Rectal smooth muscle tissue (tissue), 1 donor: Measurements from ENCODE around the gene RGPD6.
"Not testable (repeated sequence)": the region's sequence is repeated elsewhere in the genome, so short reads cannot be mapped to it uniquely, and the experiment has no call there.

Experiments used
- H3K27ac ChIP-seq: one replicate; pipeline ENCODE4 v1.7.0; 2013; ENCODE audit warnings: low read depth, low read length, inconsistent platforms
- H3K27me3 ChIP-seq: one replicate; pipeline ENCODE4 v1.7.0; 2013; ENCODE audit warnings: low read length; ENCODE audit not compliant: control insufficient read depth, insufficient read depth
- H3K36me3 ChIP-seq: one replicate; pipeline ENCODE4 v1.7.0; 2013; ENCODE audit warnings: low read length; ENCODE audit not compliant: control insufficient read depth, insufficient read depth
- H3K4me1 ChIP-seq: one replicate; pipeline ENCODE4 v1.7.0; 2013; ENCODE audit warnings: low read length; ENCODE audit not compliant: control insufficient read depth, insufficient read depth
- H3K4me3 ChIP-seq: one replicate; pipeline ENCODE4 v1.7.0; 2013; ENCODE audit warnings: low read length
- H3K9ac ChIP-seq: one replicate; pipeline ENCODE4 v1.7.0; 2013; ENCODE audit warnings: low read length

Gene RGPD6

DNA sequence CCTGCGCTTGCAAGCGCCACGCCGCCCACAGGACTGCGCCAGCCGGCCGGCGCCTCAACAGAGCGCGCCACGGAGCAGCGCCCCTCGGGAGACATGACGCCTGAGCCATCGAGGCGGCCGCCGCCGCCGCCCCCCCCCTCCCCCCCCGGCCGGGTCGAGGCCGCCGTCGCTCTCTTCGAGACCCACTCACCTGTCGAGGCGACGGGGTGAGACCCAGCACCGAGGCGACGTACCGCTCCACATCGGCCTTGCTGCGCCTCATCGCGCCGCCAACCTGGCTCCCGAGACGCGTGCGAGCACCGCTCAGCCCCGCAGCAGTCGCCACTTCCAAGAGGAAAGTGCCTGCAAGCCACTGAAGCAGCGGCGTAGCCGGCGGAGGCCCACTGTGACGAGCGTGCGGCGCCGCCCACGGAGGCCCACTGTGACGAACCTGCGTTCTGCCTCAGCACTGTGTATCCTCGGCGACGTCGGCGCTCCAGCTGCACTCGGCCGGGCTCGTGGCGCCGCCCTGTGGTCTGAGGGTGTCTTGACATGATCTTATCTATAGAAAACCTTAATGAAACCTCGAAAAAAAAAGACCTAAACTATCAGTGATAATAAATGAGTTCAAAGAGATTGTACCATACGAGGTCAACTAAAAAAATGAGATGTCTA lies at the start of gene RGPD6:
Gene RGPD6 (minus strand): TSS at position 460 of the 654 bp plus-strand sequence. CDS start 198 bp downstream, at position 262.
- not testable (repeated sequence) for H3K9ac ChIP-seq, H3K27me3 ChIP-seq, H3K36me3 ChIP-seq, H3K4me1 ChIP-seq, H3K27ac ChIP-seq, H3K4me3 ChIP-seq

DNA sequence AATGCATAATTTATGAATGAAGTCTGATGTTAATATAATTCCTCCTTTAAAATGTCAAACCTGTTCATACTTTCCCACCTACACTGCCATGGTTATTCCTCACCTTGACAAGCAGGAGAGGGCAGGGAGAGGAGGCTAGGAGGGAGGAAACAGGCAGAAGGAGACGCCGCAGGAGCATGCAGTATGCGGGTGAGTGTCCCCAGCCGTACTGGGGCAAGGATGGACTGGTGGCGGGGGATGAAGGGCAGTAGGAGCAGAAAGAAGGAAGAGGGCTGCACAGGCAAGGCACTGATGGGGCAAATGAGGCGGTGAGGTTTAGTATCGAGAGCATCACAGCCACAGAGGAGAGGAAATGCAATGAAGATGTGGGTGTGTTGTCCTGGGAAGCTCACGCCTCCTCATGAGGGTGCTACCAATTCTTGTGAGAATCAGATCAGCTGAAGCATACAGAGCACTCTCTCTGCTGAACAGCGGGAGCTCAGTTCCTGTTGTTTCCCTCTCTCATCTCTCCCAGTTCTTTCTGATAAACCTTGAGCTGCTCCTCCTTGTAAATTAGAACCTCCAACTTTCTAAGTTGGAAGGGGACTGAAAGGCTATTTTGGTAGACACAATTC lies 42.4 kb upstream of the RGPD6 start:
- H3K4me1 ChIP-seq, H3K9ac ChIP-seq, H3K36me3 ChIP-seq, H3K4me3 ChIP-seq, H3K27ac ChIP-seq, H3K27me3 ChIP-seq: not testable (repeated sequence)

DNA sequence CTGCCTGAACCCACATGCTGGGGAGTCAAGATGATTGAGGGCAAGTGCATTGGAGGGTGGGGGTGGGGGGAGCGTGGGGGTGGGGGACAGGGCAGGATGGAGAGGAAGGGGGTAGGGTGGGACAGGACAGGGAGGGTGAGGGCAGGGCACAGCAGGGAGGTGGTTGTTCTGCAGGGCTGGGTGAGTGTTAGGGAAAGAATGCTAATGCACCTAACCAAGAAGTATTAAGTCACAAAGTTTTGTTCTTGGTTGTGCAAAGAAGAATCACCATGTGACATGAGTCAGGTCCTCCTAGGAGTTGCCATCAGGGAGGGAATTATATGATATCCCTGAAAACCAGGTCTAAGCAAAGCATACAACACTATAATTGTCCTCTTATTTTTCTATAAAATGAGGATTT lies 36.9 kb upstream of the RGPD6 start:
- H3K4me3 ChIP-seq, H3K4me1 ChIP-seq, H3K9ac ChIP-seq, H3K36me3 ChIP-seq, H3K27me3 ChIP-seq, H3K27ac ChIP-seq: not testable (repeated sequence)

DNA sequence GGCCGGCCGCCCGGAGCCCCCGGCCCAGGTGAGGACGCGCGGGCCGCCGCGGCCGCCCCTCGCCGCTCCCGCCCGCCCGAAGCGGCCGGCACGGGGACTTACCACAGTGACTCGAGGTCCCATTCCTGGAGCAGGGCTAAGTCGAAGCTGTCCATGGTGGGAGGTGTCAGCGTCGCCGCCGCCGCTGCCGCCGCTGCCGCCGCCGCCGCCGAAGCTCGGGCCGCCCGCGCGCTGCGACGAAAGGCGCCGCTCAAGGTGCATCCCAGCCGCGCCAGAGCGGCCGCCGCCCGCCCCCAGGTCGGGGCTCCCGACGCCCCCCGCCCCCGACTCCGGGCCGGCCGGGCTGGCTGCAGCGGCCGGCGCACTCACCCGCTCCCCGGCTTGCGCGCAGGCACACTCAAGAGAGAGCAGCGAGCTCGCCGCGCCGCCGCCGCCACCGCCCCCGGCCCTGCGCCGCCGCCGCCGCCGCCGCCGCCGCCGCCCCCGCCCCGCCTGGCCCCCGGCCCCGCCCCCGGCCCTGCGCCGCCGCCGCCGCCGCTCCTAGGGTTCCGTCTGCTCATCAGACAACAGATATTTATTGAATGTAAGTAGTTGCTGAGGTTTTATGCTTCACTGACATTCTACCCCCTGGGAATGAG lies 33.7 kb upstream of the RGPD6 start:
- not testable (repeated sequence) for H3K27ac ChIP-seq, H3K9ac ChIP-seq, H3K27me3 ChIP-seq, H3K4me1 ChIP-seq, H3K36me3 ChIP-seq, H3K4me3 ChIP-seq

DNA sequence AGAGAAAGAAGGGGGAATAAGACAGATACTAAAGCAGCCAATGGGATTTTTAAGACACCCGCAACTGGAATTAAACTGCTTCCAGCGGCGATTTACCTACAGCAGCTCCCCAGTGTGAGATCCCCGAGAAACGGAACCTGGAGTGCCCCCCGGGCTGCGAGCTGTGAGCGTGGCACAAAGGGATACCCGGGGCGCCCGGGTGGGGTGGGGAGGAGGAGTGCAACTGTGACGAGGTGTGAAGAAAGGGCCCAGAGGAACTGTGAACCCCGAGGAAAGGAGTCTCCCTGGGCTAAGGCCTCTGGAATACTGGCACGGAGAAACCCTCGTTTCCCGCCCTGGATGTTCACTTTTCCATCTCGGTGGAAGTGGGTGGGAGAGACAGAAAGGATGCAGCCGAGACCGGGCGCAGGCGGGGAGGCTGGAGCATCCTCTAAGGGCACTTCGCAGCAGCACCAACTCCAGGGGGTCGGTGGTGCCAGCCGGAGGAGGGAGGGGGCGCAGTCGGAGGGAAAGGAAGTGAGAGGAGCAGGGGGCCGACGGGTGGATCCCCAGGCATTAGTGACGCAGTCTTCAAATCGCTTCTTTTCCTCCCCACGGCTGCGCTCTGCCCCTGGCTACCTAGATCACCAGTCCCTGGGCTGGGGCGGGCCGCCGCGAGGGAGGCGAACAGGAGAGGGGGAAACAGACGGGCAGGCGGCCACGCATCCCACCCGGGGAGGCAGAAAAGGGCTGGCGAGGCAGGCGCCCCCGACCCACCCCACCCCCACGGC lies 33.0 kb upstream of the RGPD6 start:
- not testable (repeated sequence) for H3K9ac ChIP-seq, H3K4me3 ChIP-seq, H3K27ac ChIP-seq, H3K36me3 ChIP-seq, H3K4me1 ChIP-seq, H3K27me3 ChIP-seq

DNA sequence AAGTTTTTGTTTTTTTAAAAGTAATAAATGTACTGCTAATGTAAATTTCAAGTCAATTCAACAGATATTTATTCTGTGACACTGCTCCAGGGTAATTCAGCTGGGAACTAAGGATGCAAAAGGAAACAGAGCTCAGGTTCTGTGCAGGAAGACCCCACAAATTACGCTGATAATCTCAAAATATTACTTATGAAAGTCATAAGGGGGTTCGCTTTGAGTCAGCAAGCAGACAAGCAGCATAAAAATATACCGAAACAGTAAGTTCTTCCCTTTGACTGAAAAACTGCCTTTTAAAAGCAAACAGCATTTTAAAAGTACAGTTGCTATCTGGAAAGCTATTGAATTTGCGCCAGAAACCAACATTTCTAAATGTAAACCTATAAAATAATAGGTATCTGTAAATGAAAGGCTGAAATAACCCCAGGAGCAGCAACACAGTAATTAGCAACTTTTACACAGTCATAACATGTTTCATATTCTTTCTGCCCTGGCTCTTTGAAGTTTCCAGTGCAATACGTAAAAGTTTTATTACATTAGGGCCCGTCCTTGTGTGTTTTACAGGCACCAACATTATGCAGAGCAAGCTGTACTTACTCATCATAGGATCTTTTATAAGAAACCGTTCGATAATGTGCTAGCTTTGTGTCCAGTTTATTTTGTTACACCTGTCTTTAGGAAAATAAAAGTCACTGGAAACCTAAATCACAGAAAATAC lies 31.9 kb upstream of the RGPD6 start:
- H3K27ac ChIP-seq, H3K4me1 ChIP-seq, H3K4me3 ChIP-seq, H3K36me3 ChIP-seq, H3K27me3 ChIP-seq, H3K9ac ChIP-seq: not testable (repeated sequence)

DNA sequence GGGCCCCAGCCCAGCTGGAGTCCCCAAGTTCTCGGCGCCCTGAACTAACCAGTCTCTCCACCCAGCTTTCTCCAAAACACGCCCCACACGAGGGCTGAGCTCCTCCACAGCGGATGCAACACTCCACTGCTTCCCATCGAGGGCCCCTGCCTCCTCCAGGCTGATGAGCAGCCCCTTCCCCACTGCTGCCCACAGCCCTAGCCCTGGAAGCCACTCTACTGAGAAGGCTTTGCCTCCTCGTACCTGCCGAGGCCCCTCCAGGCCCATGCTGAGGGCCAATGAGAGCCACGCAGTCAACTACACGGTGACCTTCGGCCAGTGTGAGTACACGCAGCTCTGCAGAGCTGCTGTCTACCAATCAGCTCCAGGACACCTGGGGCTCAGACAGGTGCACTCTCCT lies 28.0 kb upstream of the RGPD6 start:
- H3K4me3 ChIP-seq, H3K9ac ChIP-seq, H3K36me3 ChIP-seq, H3K27ac ChIP-seq, H3K27me3 ChIP-seq, H3K4me1 ChIP-seq: not testable (repeated sequence)

DNA sequence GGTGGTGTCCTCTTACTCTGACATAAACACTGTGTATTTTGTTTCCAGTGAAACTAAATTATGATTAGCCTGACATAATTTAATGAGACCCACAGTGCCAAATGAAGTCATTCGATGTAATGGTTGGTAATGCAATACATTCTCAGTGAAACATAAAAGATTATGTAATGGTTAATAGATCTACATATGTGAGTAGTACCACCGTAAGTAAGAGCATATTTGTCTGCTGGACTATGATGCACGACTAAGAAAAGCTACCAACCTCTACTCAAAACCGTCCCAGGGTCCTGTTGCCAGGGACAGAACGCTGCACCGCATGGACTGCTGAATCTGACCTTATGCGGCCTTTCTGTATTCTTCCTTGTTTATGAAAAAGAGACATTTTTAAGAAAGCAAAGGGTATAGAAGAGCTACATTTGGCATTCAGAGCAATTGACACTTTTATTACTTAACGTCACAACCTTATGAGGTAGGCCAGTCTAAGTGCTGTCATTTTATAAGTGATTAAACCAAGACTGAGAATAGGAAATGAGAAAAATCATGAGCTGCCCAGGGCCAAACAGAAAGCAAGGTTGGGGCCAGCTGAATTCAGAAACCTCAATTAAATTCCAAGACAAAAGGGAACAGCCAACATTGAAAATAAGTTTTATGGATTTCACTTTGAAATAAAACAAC lies 27.0 kb upstream of the RGPD6 start:
- not testable (repeated sequence) for H3K27ac ChIP-seq, H3K36me3 ChIP-seq, H3K4me1 ChIP-seq, H3K27me3 ChIP-seq, H3K4me3 ChIP-seq, H3K9ac ChIP-seq

DNA sequence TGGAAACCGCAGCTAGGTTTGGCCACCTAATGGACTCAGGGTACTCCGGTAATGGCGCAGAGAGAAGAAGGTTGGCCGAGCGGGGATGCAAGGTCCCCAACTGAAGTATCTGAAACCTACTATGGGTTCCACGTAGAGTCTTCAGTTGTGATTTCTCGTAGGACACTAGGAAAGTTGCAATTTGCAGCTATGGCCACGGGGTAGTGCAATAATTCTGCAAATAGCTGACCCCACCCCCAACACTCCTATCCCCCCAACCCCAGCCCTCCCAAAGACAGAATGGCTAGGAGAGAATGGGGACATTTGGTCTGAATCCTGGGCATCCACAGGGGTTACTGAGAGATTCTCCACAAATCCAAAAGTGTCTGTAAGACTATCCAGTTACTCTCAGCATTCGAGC lies 25.1 kb upstream of the RGPD6 start:
- H3K27me3 ChIP-seq, H3K36me3 ChIP-seq, H3K4me1 ChIP-seq: not testable (repeated sequence)

DNA sequence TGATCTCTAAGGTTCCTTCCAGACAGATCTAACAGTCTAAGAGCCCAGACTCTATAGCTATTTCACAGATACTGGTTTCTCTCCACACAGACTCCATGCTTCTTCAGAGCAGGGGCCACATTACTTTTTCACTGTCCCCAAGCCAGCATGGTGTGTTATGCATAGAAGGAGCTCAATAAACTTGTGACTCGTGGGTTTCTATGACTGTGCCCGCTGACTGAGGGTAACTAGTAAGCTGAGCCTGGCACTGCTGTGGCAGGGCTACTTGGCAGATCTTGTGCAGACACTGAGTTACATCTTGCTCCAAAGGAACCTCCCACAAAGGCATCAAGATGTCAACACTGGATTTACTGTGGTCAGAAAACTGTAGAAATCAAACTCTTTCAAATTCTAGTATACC lies 15.0 kb upstream of the RGPD6 start:
- not testable (repeated sequence) for H3K4me1 ChIP-seq, H3K27me3 ChIP-seq, H3K36me3 ChIP-seq, H3K9ac ChIP-seq, H3K4me3 ChIP-seq, H3K27ac ChIP-seq

More for the DNA sequence above, 25.1 kb upstream of the RGPD6 start:
- not testable (repeated sequence) for H3K4me3 ChIP-seq, H3K27ac ChIP-seq, H3K9ac ChIP-seq

DNA sequence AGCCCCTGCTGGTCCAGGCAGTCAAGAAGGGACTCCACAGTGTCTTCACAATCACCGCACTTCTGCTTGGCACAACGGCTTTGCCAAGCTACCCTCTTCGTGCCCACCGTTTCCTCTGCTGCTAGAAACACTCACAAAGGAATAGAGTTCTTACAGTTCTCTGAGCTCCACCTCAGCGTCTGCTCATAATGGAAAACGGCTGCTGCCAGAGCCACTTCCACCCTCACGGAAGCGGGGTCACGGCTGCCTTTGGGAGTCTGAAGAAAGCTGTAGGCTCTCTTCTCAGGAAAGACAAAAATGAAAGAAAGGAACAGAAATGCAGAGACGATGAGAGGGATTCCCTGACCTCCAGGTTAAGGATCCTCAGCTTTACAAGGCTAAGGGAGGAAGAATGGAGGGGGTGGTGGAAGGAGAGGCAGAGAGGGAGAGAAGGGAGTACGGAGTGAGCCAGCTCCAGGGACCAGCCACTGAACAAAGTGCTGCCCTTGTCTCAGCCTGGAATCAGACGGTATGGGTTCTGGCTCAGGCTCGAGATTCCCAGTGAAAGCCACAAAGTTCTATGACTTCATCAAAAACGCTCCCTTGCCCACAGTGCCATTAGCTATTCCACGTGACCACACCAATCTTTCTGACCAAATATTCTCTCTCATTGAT lies 12.8 kb upstream of the RGPD6 start:
- not testable (repeated sequence) for H3K27ac ChIP-seq, H3K27me3 ChIP-seq, H3K9ac ChIP-seq

More for the DNA sequence above, 12.8 kb upstream of the RGPD6 start:
- H3K36me3 ChIP-seq, H3K4me1 ChIP-seq, H3K4me3 ChIP-seq: not testable (repeated sequence)
